Fibroblast of mammary gland (primary cell): Measurements from ENCODE around the gene KCNK10.
A peak's percentile ranks its signal among the peaks of the same experiment; 100 is the strongest.

ENCODE experiments used
- DNase-seq: peaks from one replicate; pipeline ENCODE4 v3.0.0-alpha.2; 2010; ENCODE audit warnings: low read depth
- H3K4me3 ChIP-seq: 2 replicates; pipeline ENCODE4 v1.5.1; 2011; ENCODE audit warnings: low read depth, mild to moderate bottlenecking, low read length, moderate library complexity; ENCODE audit not compliant: control insufficient read depth
- TF ChIP-seq, protein P1 (sequence below): conservative IDR thresholded peaks from 2 replicates; pipeline ENCODE4 v1.5.1; 2011; ENCODE audit warnings: low read depth, low read length, inconsistent platforms; ENCODE audit not compliant: control insufficient read depth, insufficient read depth

KCNK10 gene

DNA sequence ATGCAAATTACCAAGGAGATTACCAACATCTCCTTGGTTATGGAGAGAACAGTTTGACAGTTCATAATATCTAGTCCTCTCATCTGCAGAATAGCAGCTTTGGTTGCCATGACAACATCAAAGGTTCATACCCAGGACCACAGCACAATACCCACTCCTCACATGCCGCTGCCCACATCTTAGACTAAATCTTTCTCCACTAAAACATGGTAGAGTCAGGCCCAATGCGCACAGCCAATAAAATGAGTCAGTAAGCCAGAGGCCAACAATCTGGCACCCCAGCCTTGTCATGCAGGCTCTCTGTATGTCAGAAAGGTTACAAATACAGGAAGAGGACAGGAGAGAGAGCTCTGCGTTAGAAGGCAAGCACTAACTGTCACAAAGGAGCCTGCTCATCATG, 70.6 kb downstream of the KCNK10 start:
- no peak for DNase-seq
- H3K4me3 ChIP-seq = no peak overlapping the region
- TF ChIP-seq, protein P1, sequence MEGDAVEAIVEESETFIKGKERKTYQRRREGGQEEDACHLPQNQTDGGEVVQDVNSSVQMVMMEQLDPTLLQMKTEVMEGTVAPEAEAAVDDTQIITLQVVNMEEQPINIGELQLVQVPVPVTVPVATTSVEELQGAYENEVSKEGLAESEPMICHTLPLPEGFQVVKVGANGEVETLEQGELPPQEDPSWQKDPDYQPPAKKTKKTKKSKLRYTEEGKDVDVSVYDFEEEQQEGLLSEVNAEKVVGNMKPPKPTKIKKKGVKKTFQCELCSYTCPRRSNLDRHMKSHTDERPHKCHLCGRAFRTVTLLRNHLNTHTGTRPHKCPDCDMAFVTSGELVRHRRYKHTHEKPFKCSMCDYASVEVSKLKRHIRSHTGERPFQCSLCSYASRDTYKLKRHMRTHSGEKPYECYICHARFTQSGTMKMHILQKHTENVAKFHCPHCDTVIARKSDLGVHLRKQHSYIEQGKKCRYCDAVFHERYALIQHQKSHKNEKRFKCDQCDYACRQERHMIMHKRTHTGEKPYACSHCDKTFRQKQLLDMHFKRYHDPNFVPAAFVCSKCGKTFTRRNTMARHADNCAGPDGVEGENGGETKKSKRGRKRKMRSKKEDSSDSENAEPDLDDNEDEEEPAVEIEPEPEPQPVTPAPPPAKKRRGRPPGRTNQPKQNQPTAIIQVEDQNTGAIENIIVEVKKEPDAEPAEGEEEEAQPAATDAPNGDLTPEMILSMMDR = no peak

DNA sequence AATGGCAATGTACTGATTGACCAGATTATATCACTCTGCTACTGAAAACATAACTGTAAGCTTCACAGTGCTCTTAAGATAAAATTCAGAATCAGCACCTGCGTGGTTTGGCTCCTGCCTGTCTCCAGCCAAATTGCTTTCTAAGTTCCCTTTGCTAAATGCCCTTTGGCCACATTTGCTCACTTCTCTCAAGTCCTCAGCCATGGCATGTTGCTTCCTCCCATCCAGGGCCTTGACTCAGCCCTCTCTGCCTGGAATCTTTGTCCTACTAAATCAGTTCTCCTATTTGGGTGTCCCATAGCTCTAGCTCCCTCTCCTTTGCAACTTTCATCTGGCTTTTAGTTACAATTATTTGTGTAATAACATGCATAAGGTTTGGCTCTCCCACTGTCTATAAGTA, 71.4 kb downstream of the KCNK10 start:
- H3K4me3 ChIP-seq = no peak overlapping the region
- no peak for DNase-seq
- TF ChIP-seq, protein P1 = no peak

DNA sequence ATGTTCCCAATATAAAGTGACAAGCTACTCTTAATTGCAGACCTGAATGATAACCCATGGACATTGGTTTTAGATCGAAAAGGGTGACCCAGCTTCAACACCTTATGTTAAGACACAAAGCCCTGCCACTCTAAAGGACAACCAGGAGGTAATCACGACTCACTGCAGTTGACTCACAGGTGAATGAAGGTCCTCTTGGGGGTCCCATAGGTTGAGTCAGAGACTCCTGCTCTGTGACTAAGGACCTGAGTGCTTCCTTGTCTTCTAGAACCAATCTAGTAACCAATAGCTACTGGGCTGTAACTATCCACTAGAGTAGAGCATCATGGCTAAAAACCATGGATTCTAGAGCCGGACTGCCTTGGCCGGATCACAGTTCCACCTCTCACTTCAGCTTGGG, 73.8 kb downstream of the KCNK10 start:
- H3K4me3 ChIP-seq = no peak overlapping the region
- no peak for DNase-seq
- TF ChIP-seq, protein P1 = no peak

DNA sequence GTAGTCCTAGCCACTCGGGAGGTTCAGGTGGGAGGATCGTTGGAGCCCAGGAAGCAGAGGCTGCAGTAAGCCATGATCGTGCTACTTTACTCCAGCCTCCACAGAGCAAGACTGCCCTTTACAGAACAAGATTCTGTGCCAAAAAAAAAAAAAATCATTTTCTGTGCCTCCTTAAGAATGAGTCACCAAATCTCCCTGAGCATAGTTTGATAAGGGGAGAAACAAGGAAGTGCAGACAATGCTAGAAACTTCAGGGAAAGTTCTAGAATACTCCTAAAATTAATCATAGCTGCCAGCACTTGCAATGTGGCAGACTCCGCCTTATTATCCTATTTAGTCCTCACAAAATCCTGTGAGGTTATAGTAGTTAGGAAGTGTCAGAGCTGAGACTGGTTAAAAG, 74.5 kb downstream of the KCNK10 start:
- peak; percentile 0 for DNase-seq
- TF ChIP-seq, protein P1 = no peak
- no peak overlapping the region for H3K4me3 ChIP-seq

DNA sequence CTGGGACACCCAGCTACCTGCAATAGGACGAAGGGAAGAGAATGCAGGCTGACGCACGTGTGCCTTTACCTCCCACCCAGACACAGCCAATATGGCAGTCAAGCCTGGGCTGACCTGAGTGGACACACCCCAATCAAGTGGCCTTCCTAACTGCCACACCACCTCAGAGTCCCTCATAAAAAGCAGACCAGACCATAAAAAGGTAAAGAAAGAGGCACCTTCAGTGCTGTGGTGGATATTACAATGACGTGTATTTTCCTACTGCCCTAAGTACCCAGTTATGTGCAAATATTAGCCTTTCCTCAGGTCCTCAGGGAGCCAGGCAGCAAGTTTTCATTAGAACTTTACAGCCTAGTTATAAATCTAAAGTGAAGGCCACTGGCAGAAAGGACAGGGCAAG, 75.8 kb downstream of the KCNK10 start:
- no peak overlapping the region for H3K4me3 ChIP-seq
- DNase-seq = no peak
- TF ChIP-seq, protein P1 = no peak

DNA sequence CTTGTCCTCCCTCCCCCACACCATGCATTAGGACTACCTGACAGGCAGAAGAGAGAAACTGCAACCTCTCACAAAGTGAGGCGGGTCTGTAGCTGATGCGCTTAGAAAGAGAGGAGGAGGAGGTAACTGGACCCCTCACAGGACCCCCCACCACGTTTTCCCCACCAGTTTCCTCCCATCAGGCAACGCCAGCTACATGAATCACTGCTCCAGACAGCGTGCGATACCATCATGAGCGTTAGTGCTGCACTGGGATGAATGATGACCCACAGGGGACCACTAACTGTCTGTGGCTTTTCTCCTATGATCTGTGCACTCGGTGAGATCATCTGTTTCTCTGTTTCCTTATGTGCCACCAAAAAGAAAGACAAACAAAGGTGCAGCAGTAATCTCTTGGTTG, 77.7 kb downstream of the KCNK10 start:
- H3K4me3 ChIP-seq = no peak overlapping the region
- TF ChIP-seq, protein P1 = no peak
- DNase-seq = peak; percentile 31

DNA sequence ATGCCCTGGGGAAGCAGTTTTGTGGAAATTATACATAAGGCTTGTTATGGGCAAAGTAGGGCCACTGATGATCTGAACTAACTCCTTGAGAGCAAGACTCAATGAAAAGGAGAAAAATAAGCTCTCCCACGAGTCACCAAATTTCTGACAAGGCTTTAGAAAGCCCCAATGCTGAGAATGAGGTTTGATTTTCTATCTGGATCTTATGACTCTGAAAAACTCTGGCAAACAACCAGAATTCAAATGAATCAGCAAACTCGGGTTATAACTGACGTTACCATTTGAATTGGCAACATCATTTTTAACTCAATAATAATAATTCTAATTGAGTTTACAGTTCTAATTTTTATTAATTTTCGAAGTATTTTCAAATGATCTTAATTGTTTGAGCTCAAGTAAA, 79.1 kb downstream of the KCNK10 start:
- TF ChIP-seq, protein P1 = no peak

More for the DNA sequence above, 79.1 kb downstream of the KCNK10 start:
- no peak overlapping the region for H3K4me3 ChIP-seq
- peak; percentile 6 for DNase-seq
